ENCODE data around the gene HMGXB4. TPM values are rescaled to one million over a fixed set of nuclear protein-coding genes. Genes with fewer than 3 reads are reported as not detected.

The HMGXB4 gene
- total RNA-seq, 3 donors from 2014 or later (not counting 1 experiment from before 2014, with no cell fraction given): 40.4 to 46.1 (median 40.7) TPM

- H3K9me3 Mint-ChIP-seq: no peaks in the 10 kb centered on the region
- H3K4me1 Mint-ChIP-seq: peaks cover 3 to 6% of the 10 kb centered on the region in 2 donors
- WGBS (ENCODE audit: insufficient coverage): 92% methylated on average over 3 of the region's 5 CpGs
- H3K27ac Mint-ChIP-seq: no peak overlapping the region
- intact Hi-C loops (cut with micrococcal nuclease): no loop called here
- no peak overlapping the region for H3K4me3 ChIP-seq (ENCODE audit: low read length)
- H3K27ac ChIP-seq (ENCODE audit: low read length): no peak overlapping the region
- H3K4me1 ChIP-seq (ENCODE audit: control insufficient read depth, insufficient read depth, low read length): peaks cover 23% of the 10 kb centered on the region
- TF ChIP-seq CTCF (IDR thresholded peaks at IDR 0.05): no peak
- no peaks in the 10 kb centered on the region for H3K9me3 ChIP-seq (ENCODE audit: control insufficient read depth, insufficient read depth, low read length)
- DNase-seq (no peak), ATAC-seq (no peak)
- no peaks in the 10 kb centered on the region for H3K27me3 ChIP-seq (ENCODE audit: control insufficient read depth, insufficient read depth, low read length)
- no peak overlapping the region for H3K4me3 Mint-ChIP-seq
- H3K36me3 ChIP-seq (ENCODE audit: control insufficient read depth, insufficient read depth, low read length): peaks cover 61% of the 10 kb centered on the region
- H3K36me3 Mint-ChIP-seq: no peaks in the 10 kb centered on the region
- H3K27me3 Mint-ChIP-seq (ENCODE audit: low read depth in 2 of 2): no peaks in the 10 kb centered on the region
Measured at GRCh38 chr22:35325209-35325608, 67.9 kb downstream of the HMGXB4 start.

GRCh38 chr22:35326854-35327562 lies 69.7 kb downstream of the HMGXB4 start:
- H3K4me3 ChIP-seq (ENCODE audit: low read length): no peak overlapping the region
- no peaks in the 10 kb centered on the region for H3K27me3 ChIP-seq (ENCODE audit: control insufficient read depth, insufficient read depth, low read length)
- H3K9me3 Mint-ChIP-seq: no peaks in the 10 kb centered on the region
- peaks cover 28% of the 10 kb centered on the region for H3K4me1 ChIP-seq (ENCODE audit: control insufficient read depth, insufficient read depth, low read length)
- no peaks in the 10 kb centered on the region for H3K9me3 ChIP-seq (ENCODE audit: control insufficient read depth, insufficient read depth, low read length)
- WGBS (ENCODE audit: insufficient coverage): 96% methylated on average over 17 of the region's 17 CpGs
- H3K27ac Mint-ChIP-seq: peak overlapping the region in 1 of 2 donors; percentile 38
- DNase-seq (no peak), ATAC-seq (no peak)
- H3K4me1 Mint-ChIP-seq: peaks cover 6 to 12% of the 10 kb centered on the region in 2 donors
- H3K27me3 Mint-ChIP-seq (ENCODE audit: low read depth in 2 of 2): no peaks in the 10 kb centered on the region
- H3K36me3 ChIP-seq (ENCODE audit: control insufficient read depth, insufficient read depth, low read length): peaks cover 61% of the 10 kb centered on the region
- no peak overlapping the region for H3K4me3 Mint-ChIP-seq
- TF ChIP-seq CTCF (IDR thresholded peaks at IDR 0.05): no peak
- no peak overlapping the region for H3K27ac ChIP-seq (ENCODE audit: low read length)
- intact Hi-C loops (cut with micrococcal nuclease): no loop called here
- H3K36me3 Mint-ChIP-seq: no peaks in the 10 kb centered on the region

- no peaks in the 10 kb centered on the region for H3K36me3 Mint-ChIP-seq
- H3K27ac ChIP-seq (ENCODE audit: low read length): no peak overlapping the region
- peaks cover 59% of the 10 kb centered on the region for H3K36me3 ChIP-seq (ENCODE audit: control insufficient read depth, insufficient read depth, low read length)
- no peak overlapping the region for H3K4me3 ChIP-seq (ENCODE audit: low read length)
- no peaks in the 10 kb centered on the region for H3K27me3 Mint-ChIP-seq (ENCODE audit: low read depth in 2 of 2)
- DNase-seq: no peak
- no peak for TF ChIP-seq CTCF (IDR thresholded peaks at IDR 0.05)
- H3K27ac Mint-ChIP-seq: no peak overlapping the region
- ATAC-seq: no peak
- H3K4me1 Mint-ChIP-seq: peaks cover 6 to 12% of the 10 kb centered on the region in 2 donors
- peaks cover 28% of the 10 kb centered on the region for H3K4me1 ChIP-seq (ENCODE audit: control insufficient read depth, insufficient read depth, low read length)
- WGBS (ENCODE audit: insufficient coverage): 96% methylated on average over 21 of the region's 21 CpGs
- no peaks in the 10 kb centered on the region for H3K27me3 ChIP-seq (ENCODE audit: control insufficient read depth, insufficient read depth, low read length)
- no peak overlapping the region for H3K4me3 Mint-ChIP-seq
- intact Hi-C loops (cut with micrococcal nuclease): no loop called here
- no peaks in the 10 kb centered on the region for H3K9me3 ChIP-seq (ENCODE audit: control insufficient read depth, insufficient read depth, low read length)
- no peaks in the 10 kb centered on the region for H3K9me3 Mint-ChIP-seq
Measured at GRCh38 chr22:35327690-35328471, 70.6 kb downstream of the HMGXB4 start.
